ENCODE data around the gene ZNF710.

The ZNF710 gene

DNA sequence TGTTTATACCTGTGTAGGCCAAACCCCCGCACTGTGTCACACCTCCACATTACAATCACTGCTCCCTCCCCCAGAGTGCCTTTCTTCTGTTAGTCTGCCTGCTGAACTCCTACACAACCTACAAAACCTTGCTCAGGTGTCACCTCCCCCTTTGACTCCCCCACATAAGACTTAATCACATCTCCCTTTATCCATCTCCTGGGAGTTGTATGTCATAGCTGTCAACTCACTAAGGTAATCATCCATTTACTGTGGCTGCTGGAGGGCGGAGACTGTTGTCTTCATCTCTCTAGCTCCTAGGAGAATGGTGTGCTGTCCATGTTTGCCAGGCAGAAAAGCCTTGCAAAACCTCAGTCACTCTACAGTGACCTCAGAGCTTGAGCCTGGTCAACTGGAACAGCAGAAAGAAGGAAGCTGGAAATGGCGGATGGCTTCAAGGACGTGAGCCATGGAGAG is 43.8 kb downstream of the ZNF710 start:
- H3K27me3 ChIP-seq (ENCODE audit: insufficient read depth, poor library complexity, severe bottlenecking) = no peaks in the 10 kb centered on the region
- no peak for DNase-seq (ENCODE audit: low read depth in 1 of 2, low spot score in 1 of 2)
- TF ChIP-seq, protein P1, sequence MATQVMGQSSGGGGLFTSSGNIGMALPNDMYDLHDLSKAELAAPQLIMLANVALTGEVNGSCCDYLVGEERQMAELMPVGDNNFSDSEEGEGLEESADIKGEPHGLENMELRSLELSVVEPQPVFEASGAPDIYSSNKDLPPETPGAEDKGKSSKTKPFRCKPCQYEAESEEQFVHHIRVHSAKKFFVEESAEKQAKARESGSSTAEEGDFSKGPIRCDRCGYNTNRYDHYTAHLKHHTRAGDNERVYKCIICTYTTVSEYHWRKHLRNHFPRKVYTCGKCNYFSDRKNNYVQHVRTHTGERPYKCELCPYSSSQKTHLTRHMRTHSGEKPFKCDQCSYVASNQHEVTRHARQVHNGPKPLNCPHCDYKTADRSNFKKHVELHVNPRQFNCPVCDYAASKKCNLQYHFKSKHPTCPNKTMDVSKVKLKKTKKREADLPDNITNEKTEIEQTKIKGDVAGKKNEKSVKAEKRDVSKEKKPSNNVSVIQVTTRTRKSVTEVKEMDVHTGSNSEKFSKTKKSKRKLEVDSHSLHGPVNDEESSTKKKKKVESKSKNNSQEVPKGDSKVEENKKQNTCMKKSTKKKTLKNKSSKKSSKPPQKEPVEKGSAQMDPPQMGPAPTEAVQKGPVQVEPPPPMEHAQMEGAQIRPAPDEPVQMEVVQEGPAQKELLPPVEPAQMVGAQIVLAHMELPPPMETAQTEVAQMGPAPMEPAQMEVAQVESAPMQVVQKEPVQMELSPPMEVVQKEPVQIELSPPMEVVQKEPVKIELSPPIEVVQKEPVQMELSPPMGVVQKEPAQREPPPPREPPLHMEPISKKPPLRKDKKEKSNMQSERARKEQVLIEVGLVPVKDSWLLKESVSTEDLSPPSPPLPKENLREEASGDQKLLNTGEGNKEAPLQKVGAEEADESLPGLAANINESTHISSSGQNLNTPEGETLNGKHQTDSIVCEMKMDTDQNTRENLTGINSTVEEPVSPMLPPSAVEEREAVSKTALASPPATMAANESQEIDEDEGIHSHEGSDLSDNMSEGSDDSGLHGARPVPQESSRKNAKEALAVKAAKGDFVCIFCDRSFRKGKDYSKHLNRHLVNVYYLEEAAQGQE (IDR thresholded peaks at IDR 0.05; ENCODE audit: insufficient replicate concordance, low read depth) = no peak
- TF ChIP-seq SPI1 (IDR thresholded peaks at IDR 0.05; ENCODE audit: borderline replicate concordance, low read depth) (no peak), GABPA (IDR thresholded peaks at IDR 0.05; ENCODE audit: low read depth) (no peak), POLR2AphosphoS5 (IDR thresholded peaks at IDR 0.05; ENCODE audit: low read depth) (no peak)
- TF ChIP-seq, protein P2, sequence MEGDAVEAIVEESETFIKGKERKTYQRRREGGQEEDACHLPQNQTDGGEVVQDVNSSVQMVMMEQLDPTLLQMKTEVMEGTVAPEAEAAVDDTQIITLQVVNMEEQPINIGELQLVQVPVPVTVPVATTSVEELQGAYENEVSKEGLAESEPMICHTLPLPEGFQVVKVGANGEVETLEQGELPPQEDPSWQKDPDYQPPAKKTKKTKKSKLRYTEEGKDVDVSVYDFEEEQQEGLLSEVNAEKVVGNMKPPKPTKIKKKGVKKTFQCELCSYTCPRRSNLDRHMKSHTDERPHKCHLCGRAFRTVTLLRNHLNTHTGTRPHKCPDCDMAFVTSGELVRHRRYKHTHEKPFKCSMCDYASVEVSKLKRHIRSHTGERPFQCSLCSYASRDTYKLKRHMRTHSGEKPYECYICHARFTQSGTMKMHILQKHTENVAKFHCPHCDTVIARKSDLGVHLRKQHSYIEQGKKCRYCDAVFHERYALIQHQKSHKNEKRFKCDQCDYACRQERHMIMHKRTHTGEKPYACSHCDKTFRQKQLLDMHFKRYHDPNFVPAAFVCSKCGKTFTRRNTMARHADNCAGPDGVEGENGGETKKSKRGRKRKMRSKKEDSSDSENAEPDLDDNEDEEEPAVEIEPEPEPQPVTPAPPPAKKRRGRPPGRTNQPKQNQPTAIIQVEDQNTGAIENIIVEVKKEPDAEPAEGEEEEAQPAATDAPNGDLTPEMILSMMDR (IDR thresholded peaks at IDR 0.05; ENCODE audit: insufficient read depth, low read length) = no peak
- H3K4me3 ChIP-seq (replicated peaks; ENCODE audit: insufficient read depth, low read length) = no peak overlapping the region
- no peak overlapping the region for H3K27ac ChIP-seq (replicated peaks)

DNA sequence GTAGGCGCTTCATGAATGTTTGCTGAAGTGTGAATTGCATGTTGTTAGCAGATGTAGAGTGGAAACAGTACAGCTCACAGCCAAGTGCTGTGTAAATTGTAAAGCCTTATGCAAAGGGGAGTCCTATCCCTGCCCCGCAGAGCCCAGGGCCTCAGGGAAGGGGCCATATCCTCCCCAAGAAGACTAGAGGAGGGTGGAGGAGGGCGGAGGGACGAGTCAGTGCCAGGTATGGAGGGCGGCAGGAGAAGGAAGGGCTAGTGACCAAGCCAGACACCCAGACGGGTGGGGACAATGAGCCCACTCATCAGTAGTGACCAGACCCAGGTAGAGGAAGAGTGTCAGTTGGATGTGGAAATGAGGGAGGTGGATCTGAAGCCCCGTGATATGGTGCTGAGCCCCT is 45.2 kb downstream of the ZNF710 start:
- no peak for DNase-seq (ENCODE audit: low read depth in 1 of 2, low spot score in 1 of 2)
- Histone ChIP-seq H3K27me3 (ENCODE audit: insufficient read depth, poor library complexity, severe bottlenecking) (no peaks in the 10 kb centered on the region), H3K4me3 (replicated peaks; ENCODE audit: insufficient read depth, low read length) (no peak overlapping the region), H3K27ac (replicated peaks) (no peak overlapping the region)
- TF ChIP-seq, protein P1 (IDR thresholded peaks at IDR 0.05; ENCODE audit: insufficient replicate concordance, low read depth) = no peak
- TF ChIP-seq GABPA (IDR thresholded peaks at IDR 0.05; ENCODE audit: low read depth) (no peak), SPI1 (IDR thresholded peaks at IDR 0.05; ENCODE audit: borderline replicate concordance, low read depth) (no peak), POLR2AphosphoS5 (IDR thresholded peaks at IDR 0.05; ENCODE audit: low read depth) (no peak)
- TF ChIP-seq, protein P2 (IDR thresholded peaks at IDR 0.05; ENCODE audit: insufficient read depth, low read length) = no peak

DNA sequence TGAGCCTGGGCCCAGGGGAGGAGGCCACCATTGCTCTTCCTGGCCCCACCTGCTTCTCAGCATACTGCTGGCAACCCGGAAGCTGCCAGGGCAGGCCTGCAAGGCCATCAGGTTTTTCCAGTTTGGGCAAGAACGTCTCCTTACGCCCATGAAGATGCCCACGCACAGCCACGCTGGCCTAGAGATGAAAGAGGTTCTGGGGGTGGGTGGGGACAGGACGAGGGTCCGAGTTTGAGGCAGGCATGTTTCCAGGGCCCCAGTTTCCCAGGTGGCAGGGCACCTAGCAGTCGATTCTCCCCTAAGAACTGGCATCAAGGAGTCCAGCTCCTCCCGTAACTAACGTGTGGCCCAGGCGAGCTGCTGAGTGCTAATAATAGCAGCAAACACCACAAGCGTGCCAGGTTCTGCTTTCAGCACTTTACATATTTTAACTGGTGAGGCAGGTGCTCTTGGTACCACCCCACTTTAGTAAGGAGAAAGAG is 45.8 kb downstream of the ZNF710 start:
- peak in 1 of 2 experiments; percentile 48 for DNase-seq (ENCODE audit: low read depth in 1 of 2, low spot score in 1 of 2)
- Histone ChIP-seq H3K4me3 (replicated peaks; ENCODE audit: insufficient read depth, low read length) (no peak overlapping the region), H3K27me3 (ENCODE audit: insufficient read depth, poor library complexity, severe bottlenecking) (no peaks in the 10 kb centered on the region), H3K27ac (replicated peaks) (peak overlapping the region; percentile 31)
- TF ChIP-seq GABPA (IDR thresholded peaks at IDR 0.05; ENCODE audit: low read depth) (no peak), SPI1 (IDR thresholded peaks at IDR 0.05; ENCODE audit: borderline replicate concordance, low read depth) (no peak), POLR2AphosphoS5 (IDR thresholded peaks at IDR 0.05; ENCODE audit: low read depth) (no peak)
- TF ChIP-seq, protein P2 (IDR thresholded peaks at IDR 0.05; ENCODE audit: insufficient read depth, low read length) = no peak
- TF ChIP-seq, protein P1 (IDR thresholded peaks at IDR 0.05; ENCODE audit: insufficient replicate concordance, low read depth) = no peak

Measured in HL-60 (cell line).